PC-3 (cell line): ENCODE measurements around the gene SF3B6.

Experiments used
- CTCF ChIP-seq: fragments of 300-600 bp; sonication (generic); conservative IDR thresholded peaks from 2 replicates; pipeline ENCODE4 v1.5.1; 2017; ENCODE audit warnings: antibody characterized with exemption, low read depth, mild to moderate bottlenecking, low read length
- EZH2 ChIP-seq: fragments of 300-600 bp; sonication (generic); IDR thresholded peaks from one replicate; pipeline ENCODE4 v1.6.1; 2017; ENCODE audit warnings: antibody characterized with exemption, mild to moderate bottlenecking, low read length; ENCODE audit not compliant: unreplicated experiment

DNA sequence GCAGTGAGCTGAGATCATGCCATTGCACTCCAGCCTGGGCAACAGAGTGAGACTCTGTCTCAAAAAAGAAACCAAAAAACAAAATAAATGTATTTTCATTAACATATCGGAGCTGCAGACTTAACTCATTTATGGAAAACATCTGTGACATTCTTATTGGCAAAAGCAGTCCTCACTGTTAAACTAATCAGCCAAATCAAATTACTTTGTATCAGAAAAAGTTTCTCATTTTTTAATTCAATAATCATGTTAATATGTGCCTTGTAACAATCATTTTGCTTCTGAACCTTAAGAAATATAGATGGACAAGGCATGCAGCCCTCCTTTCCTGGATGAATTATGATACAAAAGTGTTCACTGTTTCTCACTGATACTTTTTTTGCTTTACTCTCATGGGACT is 26.6 kb upstream of the SF3B6 start:
- TF ChIP-seq CTCF (no peak), EZH2 (no peak)
